Endodermal cell (in vitro differentiated cells): Measurements from ENCODE around the gene BUB3. TPM values are rescaled to one million over a fixed set of nuclear protein-coding genes. Genes with fewer than 3 reads are reported as not detected.
A peak's percentile ranks its signal among the peaks of the same experiment; 100 is the strongest.

Experiments
- DNase-seq: peaks from one replicate; pipeline ENCODE4 v3.0.0-alpha.2; 2017
- H3K27ac ChIP-seq: 2 replicates; pipeline ENCODE4 v1.5.1; 2013; ENCODE audit warnings: mild to moderate bottlenecking, low read depth, low read length, moderate library complexity
- H3K27me3 ChIP-seq: 2 replicates; pipeline ENCODE4 v1.6.1; 2013; ENCODE audit warnings: mild to moderate bottlenecking, low read length, moderate library complexity; ENCODE audit not compliant: insufficient read depth, control insufficient read depth, poor library complexity, severe bottlenecking
- H3K36me3 ChIP-seq: 2 replicates; pipeline ENCODE4 v1.7.0; 2013; ENCODE audit warnings: mild to moderate bottlenecking, low read length, moderate library complexity; ENCODE audit not compliant: control insufficient read depth, insufficient read depth
- H3K4me1 ChIP-seq: one replicate; pipeline ENCODE4 v1.7.0; 2013; ENCODE audit warnings: low read length; ENCODE audit not compliant: control insufficient read depth, insufficient read depth
- H3K4me3 ChIP-seq: 2 replicates; pipeline ENCODE4 v1.5.1; 2013; ENCODE audit warnings: mild to moderate bottlenecking, low read length, moderate library complexity
- H3K9ac ChIP-seq: 2 replicates; pipeline ENCODE4 v1.6.1; 2013; ENCODE audit warnings: mild to moderate bottlenecking, low read length, moderate library complexity; ENCODE audit not compliant: poor library complexity, severe bottlenecking; ENCODE audit errors: extremely low read depth
- H3K9me3 ChIP-seq: 2 replicates; pipeline ENCODE4 v1.6.1; 2013; ENCODE audit warnings: mild to moderate bottlenecking, low read length, moderate library complexity; ENCODE audit not compliant: control insufficient read depth
- H3K27ac Mint-ChIP-seq: 2 replicates; pipeline ENCODE4 v1.8.0; 2020; ENCODE audit warnings: mixed read lengths
- H3K27me3 Mint-ChIP-seq: 2 replicates; pipeline ENCODE4 v1.8.0; 2021; ENCODE audit warnings: mild to moderate bottlenecking, mixed read lengths; ENCODE audit not compliant: insufficient read depth
- H3K36me3 Mint-ChIP-seq: 2 replicates; pipeline ENCODE4 v1.8.0; 2020; ENCODE audit warnings: low read depth, mixed read lengths
- H3K4me1 Mint-ChIP-seq: 2 replicates; pipeline ENCODE4 v1.8.0; 2020; ENCODE audit warnings: mixed read lengths
- H3K4me3 Mint-ChIP-seq: 2 replicates; pipeline ENCODE4 v1.8.0; 2020; ENCODE audit warnings: mild to moderate bottlenecking, moderate library complexity, mixed read lengths
- H3K9me3 Mint-ChIP-seq: 2 replicates; pipeline ENCODE4 v1.8.0; 2020; ENCODE audit warnings: mild to moderate bottlenecking, mixed read lengths
- CTCF ChIP-seq: fragments of 200-600 bp; sonication (generic); conservative IDR thresholded peaks from 2 replicates; pipeline ENCODE4 v1.5.0; 2021; ENCODE audit warnings: antibody characterized with exemption, mild to moderate bottlenecking
- WGBS, 2 experiments: methylation state at CpG; one replicate each; pipeline versions ENCODE4 v1.1.5 to v1.1.7; 2013; ENCODE audit warnings: missing lambda C conversion rate in 2 of 2, mixed read lengths in 1 of 2; ENCODE audit not compliant: insufficient coverage in 1 of 2, insufficient read length in 1 of 2; 5-methylcytosine and 5-hydroxymethylcytosine counted together
- total RNA-seq, 2 donors: library from RNA; stranded (reverse); fragmentation: NEBNext Ultra II Directional in 1 of 2; extraction: Animal tissue kit (Norgen Biotek cat#: 25700) in 1 of 2; gene quantifications; 2 replicates in 1 of 2; 3 replicates in 1 of 2; pipeline ENCODE4 v1.2.1, GENCODE V29; 2021

The BUB3 gene
- total RNA-seq, 2 donors from 2014 or later = 113 to 130 TPM

GRCh38 chr10:123139521-123140163 lies 14.6 kb upstream of the BUB3 start:
- peak overlapping the region; percentile 41 for H3K4me3 ChIP-seq
- peak overlapping the region; percentile 43 for H3K4me3 Mint-ChIP-seq
- no peaks in the 10 kb centered on the region for H3K36me3 ChIP-seq
- no peaks in the 10 kb centered on the region for H3K9me3 ChIP-seq
- peaks cover 16% of the 10 kb centered on the region for H3K4me1 Mint-ChIP-seq
- DNase-seq = peak; percentile 82
- H3K4me1 ChIP-seq = peaks cover 16% of the 10 kb centered on the region
- H3K9ac ChIP-seq = no peak overlapping the region
- no peaks in the 10 kb centered on the region for H3K9me3 Mint-ChIP-seq
- no peak overlapping the region for H3K27ac Mint-ChIP-seq
- no peaks in the 10 kb centered on the region for H3K36me3 Mint-ChIP-seq
- no peak for TF ChIP-seq CTCF
- H3K27me3 Mint-ChIP-seq = peaks cover 97% of the 10 kb centered on the region
- H3K27ac ChIP-seq = no peak overlapping the region
- peaks cover 100% of the 10 kb centered on the region for H3K27me3 ChIP-seq
- 0 to 1% methylated on average over 14 to 32 of the region's 32 CpGs for WGBS, 2 experiments

GRCh38 chr10:123140164-123140982 lies 13.8 kb upstream of the BUB3 start:
- peaks cover 16% of the 10 kb centered on the region for H3K4me1 Mint-ChIP-seq
- H3K4me3 Mint-ChIP-seq = peak overlapping the region; percentile 43
- Histone ChIP-seq H3K9ac (no peak overlapping the region), H3K9me3 (no peaks in the 10 kb centered on the region), H3K27ac (no peak overlapping the region), H3K4me3 (no peak overlapping the region), H3K27me3 (peaks cover 100% of the 10 kb centered on the region), H3K4me1 (peaks cover 13% of the 10 kb centered on the region), H3K36me3 (no peaks in the 10 kb centered on the region)
- H3K27ac Mint-ChIP-seq = no peak overlapping the region
- H3K36me3 Mint-ChIP-seq = no peaks in the 10 kb centered on the region
- DNase-seq = no peak
- H3K27me3 Mint-ChIP-seq = peaks cover 98% of the 10 kb centered on the region
- peak; percentile 41 for TF ChIP-seq CTCF
- 2 to 5% methylated on average over 33 to 43 of the region's 43 CpGs for WGBS, 2 experiments
- no peaks in the 10 kb centered on the region for H3K9me3 Mint-ChIP-seq

- H3K27ac ChIP-seq = no peak overlapping the region
- WGBS, 2 experiments = 10 to 22% methylated on average over 1 to 6 of the region's 6 CpGs
- peaks cover 21% of the 10 kb centered on the region for H3K4me1 Mint-ChIP-seq
Observed at GRCh38 chr10:123140983-123141390, 13.2 kb upstream of the BUB3 start.

More at GRCh38 chr10:123140983-123141390, 13.2 kb upstream of the BUB3 start:
- Mint-ChIP-seq H3K36me3 (no peaks in the 10 kb centered on the region), H3K4me3 (no peak overlapping the region), H3K9me3 (no peaks in the 10 kb centered on the region), H3K27me3 (peaks cover 99% of the 10 kb centered on the region), H3K27ac (no peak overlapping the region)
- no peak for DNase-seq
- H3K27me3 ChIP-seq = peaks cover 100% of the 10 kb centered on the region
- peaks cover 13% of the 10 kb centered on the region for H3K4me1 ChIP-seq
- H3K9me3 ChIP-seq = no peaks in the 10 kb centered on the region
- no peaks in the 10 kb centered on the region for H3K36me3 ChIP-seq
- H3K4me3 ChIP-seq = no peak overlapping the region
- TF ChIP-seq CTCF = no peak
- no peak overlapping the region for H3K9ac ChIP-seq
